Peyer's patch (tissue), 4 donors: ENCODE measurements around the gene EFNA5.

Experiments
- POLR2A ChIP-seq, 2 donors: fragments of 450-650 bp; IDR thresholded peaks; one replicate each; pipeline ENCODE4 v1.5.1; 2017; ENCODE audit warnings: antibody characterized with exemption in 2 of 2, mild to moderate bottlenecking in 2 of 2, moderate library complexity in 2 of 2
- TF ChIP-seq, protein P1 (sequence below), 6 experiments: fragments of 450-650 bp in 4 of 6; fragments of 200-600 bp in 2 of 6; sonication (generic) in 1 of 6; IDR thresholded peaks; one replicate each; pipeline ENCODE4 v1.5.1; 2017 to 2019; ENCODE audit warnings: antibody characterized with exemption in 6 of 6, mild to moderate bottlenecking in 3 of 6, moderate library complexity in 1 of 6

DNA sequence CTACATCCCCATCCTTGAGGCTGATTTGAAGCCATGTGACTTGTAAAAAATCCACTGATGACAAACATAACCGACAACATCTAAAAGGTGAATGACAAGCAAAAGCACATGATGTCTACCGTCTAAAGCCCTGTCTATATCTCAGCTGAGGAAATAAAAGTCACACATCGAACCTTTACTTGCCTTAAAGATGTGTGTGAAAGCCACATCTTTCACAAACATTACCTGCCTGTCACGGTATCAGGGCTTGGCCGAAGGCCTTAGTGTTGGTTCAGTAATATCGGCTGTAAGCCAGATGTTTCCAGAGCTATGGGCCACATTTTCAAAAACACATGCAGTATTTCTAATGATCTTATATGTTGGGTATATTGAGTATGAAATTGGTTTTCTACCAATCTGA lies 125.8 kb downstream of the EFNA5 start:
- no peak for TF ChIP-seq POLR2A (IDR thresholded peaks at IDR 0.05)
- TF ChIP-seq, protein P1, sequence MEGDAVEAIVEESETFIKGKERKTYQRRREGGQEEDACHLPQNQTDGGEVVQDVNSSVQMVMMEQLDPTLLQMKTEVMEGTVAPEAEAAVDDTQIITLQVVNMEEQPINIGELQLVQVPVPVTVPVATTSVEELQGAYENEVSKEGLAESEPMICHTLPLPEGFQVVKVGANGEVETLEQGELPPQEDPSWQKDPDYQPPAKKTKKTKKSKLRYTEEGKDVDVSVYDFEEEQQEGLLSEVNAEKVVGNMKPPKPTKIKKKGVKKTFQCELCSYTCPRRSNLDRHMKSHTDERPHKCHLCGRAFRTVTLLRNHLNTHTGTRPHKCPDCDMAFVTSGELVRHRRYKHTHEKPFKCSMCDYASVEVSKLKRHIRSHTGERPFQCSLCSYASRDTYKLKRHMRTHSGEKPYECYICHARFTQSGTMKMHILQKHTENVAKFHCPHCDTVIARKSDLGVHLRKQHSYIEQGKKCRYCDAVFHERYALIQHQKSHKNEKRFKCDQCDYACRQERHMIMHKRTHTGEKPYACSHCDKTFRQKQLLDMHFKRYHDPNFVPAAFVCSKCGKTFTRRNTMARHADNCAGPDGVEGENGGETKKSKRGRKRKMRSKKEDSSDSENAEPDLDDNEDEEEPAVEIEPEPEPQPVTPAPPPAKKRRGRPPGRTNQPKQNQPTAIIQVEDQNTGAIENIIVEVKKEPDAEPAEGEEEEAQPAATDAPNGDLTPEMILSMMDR (IDR thresholded peaks at IDR 0.05), result no peak
